GM19023 (cell line): ENCODE measurements around the gene PDZD2.
"Not testable (repeated sequence)": the region's sequence is repeated elsewhere in the genome, so short reads cannot be mapped to it uniquely, and the experiment has no call there.

Experiments
- ATAC-seq: cut with Tn5 transposase; IDR thresholded peaks from one replicate; pipeline ENCODE4 v1.9.1; 2021; ENCODE audit warnings: mild to moderate bottlenecking, moderate library complexity; ENCODE audit not compliant: unreplicated experiment

Gene PDZD2

DNA sequence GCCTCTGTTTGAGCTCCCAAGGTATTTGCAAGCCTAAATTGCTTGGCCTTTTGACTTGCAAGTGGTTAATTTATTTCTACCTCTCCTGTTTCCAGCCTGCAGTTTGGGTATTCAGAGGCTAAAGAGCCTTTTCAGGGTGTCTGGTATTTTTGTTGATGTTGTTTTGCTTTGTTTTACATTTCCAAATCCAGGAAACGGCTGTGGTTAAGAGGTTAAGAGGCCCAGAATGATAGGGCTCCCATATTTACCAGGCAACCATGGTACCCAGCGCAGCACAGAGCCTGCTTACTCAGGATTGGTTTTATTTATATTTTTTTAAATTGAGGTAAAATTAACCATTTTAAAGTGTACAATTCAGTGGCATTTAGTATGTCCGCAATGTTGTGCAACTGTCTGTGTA, 92.1 kb downstream of the PDZD2 start:
- no peak for ATAC-seq

GRCh38 chr5:31731710-31732301, 92.9 kb downstream of the PDZD2 start:
- no peak for ATAC-seq

DNA sequence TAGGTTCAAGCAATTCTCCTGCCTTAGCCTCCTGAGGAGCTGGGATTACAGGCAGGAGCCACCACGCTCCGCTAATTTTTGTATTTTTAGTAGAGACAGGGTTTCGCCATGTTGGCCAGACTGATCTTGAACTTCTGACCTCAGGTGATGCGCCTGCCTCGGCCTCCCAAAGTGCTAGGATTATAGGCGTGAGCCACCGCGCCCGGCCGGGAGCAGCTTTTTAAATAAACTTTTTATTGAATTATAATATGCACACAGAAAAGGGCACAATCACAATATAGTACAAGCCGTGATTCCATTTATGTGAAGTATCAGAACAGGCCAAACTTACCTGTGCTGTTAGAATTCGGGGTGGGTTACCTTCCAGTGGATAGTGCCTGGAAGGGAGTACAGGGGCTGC, 93.9 kb downstream of the PDZD2 start:
- ATAC-seq: not testable (repeated sequence)

DNA sequence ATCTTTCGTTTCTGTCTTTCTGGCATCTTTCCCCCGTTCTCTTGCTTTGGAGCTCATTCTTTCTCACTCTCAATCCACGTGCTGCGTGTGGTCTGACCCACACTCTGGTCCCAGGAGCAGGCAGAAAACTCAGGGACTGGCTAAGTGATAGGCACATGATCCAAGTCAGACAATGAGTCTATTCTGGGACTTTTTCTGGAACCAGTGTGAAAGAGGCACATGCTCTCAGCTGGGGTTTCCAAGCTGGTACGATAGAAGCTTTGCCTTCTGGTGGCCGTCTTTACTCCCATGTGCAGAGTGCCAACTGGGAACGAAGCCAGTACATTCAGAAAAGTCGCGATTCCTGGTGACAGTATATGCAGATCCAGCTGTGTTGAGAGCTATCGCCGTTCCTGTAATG, 94.4 kb downstream of the PDZD2 start:
- no peak for ATAC-seq

DNA sequence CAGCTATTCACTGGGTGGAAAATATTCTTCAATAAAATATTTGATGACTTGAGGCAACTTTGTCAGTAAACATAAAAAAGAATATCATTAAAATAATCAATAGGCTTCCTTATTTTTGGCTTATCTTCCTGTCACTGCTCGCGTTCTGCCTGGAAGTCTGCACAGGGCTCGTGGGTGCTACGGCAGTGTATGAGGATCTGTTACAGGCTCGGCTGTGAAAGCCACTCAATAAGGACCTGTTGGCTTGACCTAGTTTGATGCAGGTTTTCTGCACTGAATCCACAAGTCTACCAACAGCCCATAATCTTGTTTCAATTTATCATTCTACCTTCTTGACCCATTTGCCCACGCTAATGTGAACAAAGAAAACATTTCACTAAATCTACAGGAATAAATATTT, 97.2 kb downstream of the PDZD2 start:
- no peak for ATAC-seq

GRCh38 chr5:31738199-31738598, 99.3 kb downstream of the PDZD2 start:
- ATAC-seq: no peak

DNA sequence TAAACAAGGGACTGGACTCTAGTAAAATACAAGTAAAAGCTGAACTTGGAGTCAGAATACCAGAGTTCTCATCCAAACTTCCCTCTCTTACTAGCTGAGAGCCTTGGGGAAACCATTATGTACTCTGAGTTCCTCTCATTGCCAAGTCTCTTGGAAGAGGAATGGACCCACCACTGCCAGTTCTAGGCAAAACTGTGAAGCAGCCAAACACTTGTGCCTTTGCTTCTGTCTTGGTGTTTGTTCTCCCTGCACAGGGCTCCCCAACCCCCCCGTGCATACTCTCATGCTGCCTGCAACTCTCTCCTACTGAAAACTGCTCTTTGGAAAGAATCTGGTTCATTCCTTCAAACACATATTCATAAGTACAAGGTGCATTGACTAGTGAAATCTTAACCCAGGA, 102.6 kb downstream of the PDZD2 start:
- ATAC-seq: no peak

DNA sequence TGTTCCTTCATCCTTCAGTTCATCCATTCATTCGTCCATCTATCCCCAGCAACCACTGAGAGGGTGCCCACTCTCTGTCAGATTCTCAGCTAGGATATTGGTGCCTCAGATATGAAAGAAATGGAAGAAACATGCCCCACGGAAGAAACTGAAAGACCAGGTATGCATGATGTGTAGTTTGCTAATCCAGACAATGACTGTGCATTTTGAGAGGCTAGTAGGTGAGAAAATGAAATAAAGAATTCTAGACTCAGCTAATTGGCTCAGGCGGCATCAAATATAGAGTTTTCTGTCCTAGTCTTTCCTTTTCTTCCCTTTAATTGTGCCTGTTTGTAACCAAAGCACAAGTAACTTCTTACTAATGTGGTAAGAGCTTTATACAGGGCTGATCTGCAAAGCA, 104.7 kb downstream of the PDZD2 start:
- ATAC-seq: no peak

DNA sequence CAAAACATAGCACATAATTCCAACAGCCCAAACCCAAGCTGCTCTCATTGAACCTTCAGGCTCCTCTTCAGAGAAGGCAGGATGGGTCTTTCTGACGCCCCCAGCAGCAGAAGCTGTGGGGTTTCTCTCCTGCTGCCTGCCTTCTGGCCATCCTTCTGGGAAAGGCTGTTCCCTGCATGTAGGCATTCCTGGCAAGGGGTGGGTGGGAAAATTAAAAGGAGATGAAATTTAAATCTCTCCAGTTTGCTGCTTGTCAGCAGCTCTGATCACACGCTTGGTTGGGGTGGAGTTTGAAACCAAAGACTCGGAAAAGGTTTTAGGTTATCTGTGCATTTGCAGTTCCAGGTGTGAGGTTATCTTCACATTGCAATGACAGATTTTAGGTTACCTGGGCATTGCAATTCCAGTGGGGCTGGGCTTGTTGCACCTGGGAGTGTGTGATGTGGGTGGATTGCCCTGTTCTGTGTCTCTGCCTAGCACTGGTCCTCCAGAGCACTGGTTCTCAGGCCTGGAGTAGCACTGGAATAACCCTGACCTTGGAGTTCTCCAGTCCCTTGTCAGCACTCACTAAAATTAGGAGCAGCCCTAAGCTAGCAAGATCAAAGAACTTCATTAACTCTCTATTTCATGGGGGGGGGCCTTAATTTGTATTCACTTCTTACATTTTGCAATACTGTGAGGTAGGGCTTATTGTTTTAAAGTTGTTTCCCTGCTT, 109.7 kb downstream of the PDZD2 start:
- no peak for ATAC-seq

DNA sequence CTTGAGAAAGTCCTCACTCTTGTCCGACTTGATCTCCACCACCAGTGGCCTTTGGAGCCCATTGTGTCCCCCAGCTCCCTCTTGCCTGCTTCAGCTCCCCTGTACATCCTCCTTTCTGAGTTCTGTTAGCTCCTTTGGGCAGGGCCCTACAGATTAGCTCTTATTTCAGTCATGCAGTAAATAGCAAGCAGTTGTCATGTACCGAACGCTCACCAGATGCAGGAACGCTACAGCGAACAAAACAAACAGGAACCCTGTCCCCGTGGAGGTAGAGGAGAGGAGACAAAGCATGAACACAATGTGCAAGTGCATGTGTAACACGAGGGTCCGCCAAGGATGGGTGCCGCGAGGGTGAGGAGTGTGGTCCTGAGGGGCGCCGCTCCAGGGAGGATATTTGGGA, 111.3 kb downstream of the PDZD2 start:
- no peak for ATAC-seq

DNA sequence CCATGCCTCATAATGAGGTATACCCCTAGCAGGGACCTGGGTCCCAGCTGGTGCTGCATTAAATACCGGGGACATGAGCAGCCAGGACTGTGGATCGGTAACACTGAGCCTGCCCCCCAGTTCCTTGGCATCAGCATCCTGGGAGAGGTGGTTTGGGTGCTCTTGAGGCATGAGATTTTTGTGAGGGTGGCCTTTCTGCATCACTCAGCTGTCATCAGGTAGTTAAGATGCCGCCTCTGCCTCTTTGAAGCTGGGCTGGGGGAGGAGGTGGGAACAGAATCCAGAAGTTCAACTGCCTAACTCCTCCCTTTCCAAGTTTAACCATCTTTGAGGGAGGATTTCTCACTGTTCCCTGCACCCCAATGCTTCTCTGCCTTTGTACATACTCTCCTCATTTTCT, 112.7 kb downstream of the PDZD2 start:
- no peak for ATAC-seq

- no peak for ATAC-seq
These were observed 114.9 kb downstream of the PDZD2 start for GRCh38 chr5:31753700-31754357.

GRCh38 chr5:31754358-31754704, 115.4 kb downstream of the PDZD2 start:
- no peak for ATAC-seq

DNA sequence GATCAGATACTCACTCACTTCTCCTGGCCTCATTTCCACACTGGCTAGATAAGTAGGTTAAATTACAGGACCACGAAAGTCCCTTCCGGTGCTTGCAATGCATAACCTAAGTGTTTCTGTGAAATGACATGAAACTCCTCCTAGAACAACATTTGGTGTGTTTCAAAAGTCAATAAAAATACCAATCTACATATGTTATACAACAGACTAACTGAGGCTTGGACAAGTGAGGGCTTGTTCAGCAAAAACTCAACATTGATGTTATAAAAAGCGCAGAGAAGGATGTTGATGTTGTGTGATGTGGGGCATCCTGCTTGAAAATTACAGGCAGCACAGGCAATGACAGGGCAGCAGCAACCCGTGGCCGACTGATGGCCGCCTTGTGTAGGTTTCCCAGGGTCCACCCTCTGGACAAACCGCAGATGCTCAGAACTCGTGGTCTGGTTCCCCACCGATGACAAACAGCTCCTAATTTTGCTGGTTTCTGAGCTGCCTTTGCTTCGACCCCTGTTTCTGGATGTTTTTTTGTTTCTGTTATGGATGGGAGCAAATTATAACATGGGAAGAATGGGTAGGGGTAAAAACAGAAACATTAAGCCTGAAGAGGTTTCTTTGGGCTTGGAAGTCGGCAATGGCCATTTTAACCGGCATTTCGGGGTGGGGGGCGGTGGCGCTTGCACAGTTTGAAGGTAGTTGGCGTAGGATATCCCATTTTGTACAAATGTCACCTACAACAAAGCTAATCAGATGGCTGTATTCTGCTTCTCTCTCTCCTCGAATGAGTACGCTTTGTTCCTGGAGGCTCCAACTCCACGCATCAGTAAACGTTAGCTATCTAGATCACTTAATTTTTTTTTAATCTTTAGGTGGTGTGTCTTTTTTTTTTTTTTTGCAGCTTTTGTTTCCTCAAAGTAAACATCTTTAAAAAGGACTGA, 116.1 kb downstream of the PDZD2 start:
- ATAC-seq: no peak

GRCh38 chr5:31755676-31756230, 116.8 kb downstream of the PDZD2 start:
- ATAC-seq: no peak

GRCh38 chr5:31757806-31758205, 118.9 kb downstream of the PDZD2 start:
- no peak for ATAC-seq

- no peak for ATAC-seq
These were observed 120.0 kb downstream of the PDZD2 start for GRCh38 chr5:31758803-31759425.

DNA sequence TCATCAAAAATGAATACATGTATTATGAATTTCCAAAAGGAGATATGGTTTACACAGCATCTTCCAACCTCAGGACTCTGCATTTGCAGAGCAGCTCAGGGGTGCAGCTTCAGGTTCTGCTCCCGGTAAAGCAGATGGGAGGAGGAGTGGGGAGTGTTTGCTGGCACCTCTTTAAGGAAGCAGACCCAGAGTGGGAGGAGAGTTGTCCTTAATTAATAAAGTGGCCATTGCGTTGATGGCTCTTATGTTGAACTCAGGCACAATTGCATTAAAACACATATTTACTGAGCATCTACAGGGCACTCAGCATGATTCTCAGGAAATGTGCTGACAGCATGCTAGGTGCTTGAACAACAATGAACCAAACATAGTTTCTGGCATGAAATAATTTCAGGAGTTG, 121.0 kb downstream of the PDZD2 start:
- no peak for ATAC-seq

DNA sequence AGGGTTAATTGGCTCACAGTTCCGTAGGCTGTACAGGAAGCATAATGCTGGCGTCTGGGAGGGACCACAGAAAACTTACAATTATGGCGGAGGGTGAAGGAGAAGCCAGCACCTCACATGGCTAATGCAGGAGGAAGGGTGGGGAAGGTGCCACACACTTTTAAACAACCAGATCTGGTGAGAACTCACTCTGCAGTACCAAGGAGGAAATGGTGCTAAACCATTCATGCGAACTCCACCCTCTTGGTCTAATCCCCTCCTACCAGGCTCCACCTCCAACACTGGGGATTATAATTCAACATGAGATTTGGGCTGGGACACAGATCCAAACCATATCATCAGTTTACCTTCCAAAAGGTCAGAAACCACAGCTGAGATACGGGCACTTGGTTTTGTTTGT, 122.9 kb downstream of the PDZD2 start:
- no peak for ATAC-seq

DNA sequence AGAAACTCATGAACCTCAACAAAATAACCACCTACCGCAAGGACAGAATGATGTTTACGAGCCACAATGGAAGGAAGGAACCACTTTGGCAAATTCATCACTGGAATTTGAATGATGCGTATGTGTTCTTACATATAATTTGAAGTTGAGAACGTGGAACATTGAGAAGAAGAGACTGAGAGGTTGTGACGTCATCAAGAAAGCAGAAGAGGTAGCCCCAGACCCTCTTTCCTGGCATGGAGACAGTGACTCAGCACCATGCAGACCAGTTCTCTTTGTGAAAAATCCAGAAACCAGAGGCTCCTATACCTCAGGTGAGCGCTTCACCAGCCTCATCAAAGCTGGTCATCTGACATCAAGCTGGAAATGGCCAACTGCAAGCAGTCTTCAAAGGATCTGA, 124.5 kb downstream of the PDZD2 start:
- ATAC-seq: no peak

GRCh38 chr5:31764687-31765086, 125.8 kb downstream of the PDZD2 start:
- ATAC-seq: not testable (repeated sequence)
